Suppressor macrophage treated with lipopolysaccharide for 1 hour (primary cell): ENCODE measurements around the gene S100A3.
"Not testable (repeated sequence)": the region's sequence is repeated elsewhere in the genome, so short reads cannot be mapped to it uniquely, and the experiment has no call there.

ENCODE experiments used
- DNase-seq, 3 donors: peaks; one replicate each; pipeline ENCODE4 v3.0.0-alpha.2; 2020 to 2022

S100A3 gene

DNA sequence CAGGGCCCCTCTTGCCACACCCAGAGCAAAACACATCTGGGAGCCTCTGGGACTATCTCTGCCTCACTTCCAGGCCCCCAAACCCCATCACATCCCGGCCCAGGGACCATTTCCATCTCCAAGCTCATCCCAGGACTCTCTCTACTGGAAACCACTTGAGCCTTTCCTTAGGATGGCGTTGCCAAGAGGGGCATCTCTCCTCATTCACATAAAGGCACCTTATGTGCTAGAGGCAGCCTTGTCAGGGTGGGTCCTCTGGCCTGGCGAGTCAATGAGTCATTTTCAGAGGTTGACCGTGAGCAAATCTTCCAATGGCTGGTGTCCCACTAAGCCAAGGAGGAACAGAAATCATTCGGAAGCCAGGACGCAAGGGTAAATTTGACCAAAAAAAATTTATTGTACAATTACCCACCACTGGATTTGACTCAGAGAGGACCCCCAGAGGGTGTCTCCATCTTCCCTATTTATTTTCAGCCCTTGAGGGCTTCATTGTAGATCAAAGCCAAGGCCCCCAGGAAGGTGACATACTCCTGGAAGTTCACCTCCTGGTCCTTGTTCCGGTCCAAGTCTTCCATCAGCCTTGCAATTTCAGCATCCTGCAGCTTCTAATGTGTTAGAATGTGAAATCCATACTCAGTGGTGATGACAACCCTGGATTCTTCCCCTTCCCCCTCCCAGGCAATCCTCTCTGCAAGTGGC, 14.7 kb downstream of the S100A3 start:
- peak; percentile 42 to 54 (median 50) for DNase-seq

DNA sequence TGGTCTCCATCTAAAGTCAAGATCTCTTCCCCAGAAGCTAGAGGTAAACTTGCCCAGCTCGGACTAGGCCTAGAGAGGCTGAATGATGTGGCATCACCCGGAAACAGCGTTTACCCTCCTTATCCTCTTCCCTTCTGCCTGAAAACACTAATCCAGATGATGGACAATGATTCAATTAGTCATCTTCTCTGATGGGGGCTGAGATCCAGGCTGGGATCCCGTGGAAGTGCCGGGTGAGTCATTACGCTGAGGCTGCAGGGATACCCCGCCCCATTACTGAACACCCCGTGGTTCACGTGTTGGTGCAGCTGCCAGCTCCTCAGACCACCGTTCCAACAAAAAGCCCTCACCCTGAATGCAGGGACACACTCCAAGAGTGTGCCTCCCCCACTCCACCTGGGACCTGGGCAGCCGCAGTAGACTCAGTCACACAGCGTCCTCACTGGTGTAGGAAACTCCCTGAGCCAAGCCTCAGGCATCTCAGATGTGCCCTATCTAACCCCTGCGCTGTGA, 15.3 kb downstream of the S100A3 start:
- DNase-seq, result peak; percentile 83 to 88 (median 86)

DNA sequence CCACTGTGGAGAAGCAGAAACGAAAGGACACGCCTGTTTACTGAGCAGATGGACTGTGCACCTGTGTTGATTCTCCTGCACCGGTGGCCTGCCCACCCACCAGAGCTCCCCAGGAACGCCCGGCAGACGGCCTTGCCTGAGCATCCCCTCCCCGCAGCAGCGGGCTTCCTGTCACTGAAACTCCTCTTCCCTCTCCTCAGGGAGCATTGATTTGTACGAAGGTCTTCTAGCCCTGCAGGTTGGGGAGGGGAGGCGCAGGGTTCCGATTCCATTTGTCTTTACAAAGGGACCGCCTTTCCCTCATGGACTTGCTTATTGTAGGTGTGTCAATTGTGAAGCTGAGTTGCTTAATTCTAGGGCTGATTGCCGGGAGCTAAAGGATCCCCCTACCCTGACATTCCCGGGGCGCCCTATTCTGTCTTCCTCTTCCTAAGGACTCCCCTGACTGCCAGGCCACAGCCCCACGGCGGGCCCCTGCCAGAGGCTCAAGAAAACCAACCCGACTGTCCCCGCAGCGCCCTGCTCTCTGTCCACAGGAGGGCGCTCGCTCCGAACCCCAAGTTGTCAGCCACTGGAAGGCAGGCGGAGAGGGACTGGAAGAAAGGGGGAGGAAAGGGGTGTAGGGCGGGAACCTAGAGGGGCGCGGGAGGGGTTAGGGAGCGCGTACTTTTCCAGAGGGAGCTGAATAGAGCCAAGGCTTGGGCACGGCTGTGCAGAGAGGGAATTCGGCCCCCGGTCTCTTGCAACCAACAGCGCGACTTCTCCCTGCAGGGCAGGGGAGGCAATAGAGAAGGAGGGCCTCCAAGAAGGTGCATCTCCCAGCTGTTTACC, 16.1 kb downstream of the S100A3 start:
- peak; percentile 81 to 90 (median 86) for DNase-seq

DNA sequence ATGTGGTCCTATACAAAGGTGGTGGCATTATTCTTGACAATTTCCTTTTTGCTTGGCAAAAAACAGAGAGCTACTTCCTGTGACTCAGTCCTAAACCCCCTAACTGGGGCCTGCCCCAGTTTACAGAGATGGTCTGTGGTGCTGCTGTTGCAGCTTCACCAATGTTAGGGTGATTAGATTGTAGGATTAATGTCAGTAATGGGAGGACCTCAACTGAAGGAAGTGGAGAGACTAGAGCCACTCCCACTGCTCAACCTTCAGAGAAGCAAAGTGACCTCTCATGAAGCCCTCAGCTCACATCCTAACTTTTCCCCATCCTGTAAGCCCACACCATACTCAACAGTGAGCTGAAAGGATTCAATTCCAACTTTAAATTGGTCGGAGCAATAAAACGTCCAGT, 16.9 kb downstream of the S100A3 start:
- no peak for DNase-seq

DNA sequence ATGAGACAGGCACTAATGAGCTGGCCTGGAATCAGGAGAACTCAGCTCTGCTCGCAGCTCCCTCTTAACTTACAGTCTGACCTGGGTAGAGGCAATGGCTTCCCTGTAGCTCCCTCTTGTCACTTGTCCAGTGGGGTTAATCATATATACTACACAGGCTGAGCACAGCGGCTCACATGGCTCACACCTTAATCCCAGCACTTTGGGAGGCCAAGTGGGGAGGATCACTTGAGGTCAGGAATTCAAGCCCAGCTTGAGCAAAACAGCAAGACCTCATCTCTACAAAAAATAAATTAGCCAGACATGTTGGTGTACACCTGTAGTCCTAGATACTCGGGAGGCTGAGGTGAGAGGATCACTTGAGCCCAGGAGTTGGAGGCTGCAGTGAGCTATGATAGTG, 17.4 kb downstream of the S100A3 start:
- no peak for DNase-seq

DNA sequence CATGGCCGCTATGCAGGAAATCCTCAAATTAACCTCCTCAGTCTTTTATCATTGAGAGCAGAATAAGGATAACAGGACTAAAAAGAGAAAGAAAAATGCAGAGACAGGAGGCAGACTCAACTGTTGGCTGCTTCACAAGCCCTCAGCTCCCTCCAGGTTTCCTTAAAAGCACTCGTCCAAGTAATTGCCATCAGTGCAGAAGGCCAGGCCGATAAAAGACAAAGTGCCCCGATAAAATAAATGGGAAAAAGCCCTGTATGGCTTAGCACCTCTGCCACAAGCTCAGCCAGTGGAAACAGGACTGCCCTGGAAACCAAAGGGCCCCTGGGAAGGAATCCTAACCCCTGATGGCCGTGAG, 21.4 kb downstream of the S100A3 start:
- DNase-seq, result peak in 1 of 3 donors; percentile 6

DNA sequence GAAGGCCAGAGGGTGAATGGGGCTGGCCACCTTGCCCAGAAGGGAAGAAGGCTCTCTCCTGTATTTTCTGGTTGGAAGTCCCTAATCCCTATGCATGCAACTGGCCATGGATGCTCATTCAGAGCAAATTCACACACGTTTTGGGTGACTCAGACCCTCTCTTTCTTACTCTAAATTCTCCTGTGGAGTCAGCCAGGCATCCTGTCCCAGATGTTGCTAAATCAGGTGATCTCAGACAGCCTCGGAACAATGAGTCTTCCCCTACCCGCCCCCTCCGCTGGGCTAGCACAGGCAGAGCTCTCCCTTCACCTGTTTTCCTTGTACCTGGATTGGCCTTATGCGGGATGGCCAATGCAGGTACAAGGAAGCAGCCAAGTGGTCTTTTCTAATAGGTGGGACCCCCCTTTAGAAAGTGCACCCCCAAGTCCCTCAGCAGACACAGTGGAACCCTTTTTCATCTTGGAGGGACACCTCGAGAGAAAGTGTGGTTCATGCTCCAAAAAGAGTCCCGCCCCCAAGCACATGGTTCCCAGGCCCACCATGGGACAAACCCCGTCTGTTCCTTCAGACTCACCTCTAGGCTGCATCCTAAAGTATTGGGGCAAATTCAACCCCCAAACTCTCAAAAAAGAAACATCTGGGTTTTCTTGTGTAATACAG, 21.9 kb downstream of the S100A3 start:
- peak in 1 of 3 donors; percentile 18 for DNase-seq

DNA sequence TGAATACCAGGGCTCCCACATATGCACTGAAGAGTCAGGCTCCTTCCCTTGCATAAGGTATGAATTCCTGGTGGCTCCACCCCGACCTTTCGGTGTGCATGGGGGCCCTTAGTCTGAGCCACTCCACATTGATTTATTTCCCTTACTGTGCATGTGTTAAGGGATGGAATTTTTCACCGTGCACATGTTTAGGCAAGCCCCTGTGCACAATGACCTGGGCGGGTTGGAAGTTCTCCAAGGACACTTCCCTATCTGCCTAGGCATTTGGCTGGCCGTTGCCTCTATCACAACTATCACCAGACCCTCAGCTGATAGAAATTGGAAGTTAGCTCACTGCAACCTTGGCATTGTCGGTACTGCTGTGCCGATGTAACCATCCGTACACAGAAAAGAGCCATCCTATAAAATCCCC, 22.9 kb downstream of the S100A3 start:
- peak in 1 of 3 donors; percentile 51 for DNase-seq

DNA sequence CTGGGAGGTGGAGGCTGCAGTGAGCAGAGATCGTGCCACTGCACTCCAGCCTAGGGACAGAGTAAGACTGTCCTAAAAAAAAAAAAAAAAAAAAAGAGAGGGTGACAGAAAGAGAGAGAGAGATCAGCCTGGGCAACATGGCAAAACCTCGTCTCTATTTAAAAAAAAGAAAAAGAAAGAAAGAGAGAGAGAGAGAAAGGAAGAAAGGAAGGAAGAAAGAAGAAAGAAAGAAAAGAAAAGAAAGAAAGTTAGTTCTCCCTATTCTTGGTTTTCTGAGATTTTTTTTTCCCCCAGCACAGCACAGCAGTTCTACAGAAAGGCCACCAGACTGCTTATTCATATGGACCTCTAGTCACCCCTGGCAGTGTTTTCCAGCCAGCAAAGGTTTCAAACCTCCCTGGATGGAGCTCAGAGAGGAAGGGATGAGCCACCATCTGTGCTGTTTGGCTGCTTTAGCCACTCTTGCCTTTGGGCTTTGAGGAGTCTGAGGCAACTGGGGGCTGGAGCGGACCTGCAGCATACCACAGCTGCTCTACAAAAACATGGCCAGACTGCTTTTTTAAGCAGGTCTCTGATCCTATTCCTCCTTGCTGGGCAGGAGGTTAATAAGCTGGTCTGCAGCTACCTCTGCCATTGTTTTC, 23.9 kb downstream of the S100A3 start:
- peak in 1 of 3 donors; percentile 6 for DNase-seq

DNA sequence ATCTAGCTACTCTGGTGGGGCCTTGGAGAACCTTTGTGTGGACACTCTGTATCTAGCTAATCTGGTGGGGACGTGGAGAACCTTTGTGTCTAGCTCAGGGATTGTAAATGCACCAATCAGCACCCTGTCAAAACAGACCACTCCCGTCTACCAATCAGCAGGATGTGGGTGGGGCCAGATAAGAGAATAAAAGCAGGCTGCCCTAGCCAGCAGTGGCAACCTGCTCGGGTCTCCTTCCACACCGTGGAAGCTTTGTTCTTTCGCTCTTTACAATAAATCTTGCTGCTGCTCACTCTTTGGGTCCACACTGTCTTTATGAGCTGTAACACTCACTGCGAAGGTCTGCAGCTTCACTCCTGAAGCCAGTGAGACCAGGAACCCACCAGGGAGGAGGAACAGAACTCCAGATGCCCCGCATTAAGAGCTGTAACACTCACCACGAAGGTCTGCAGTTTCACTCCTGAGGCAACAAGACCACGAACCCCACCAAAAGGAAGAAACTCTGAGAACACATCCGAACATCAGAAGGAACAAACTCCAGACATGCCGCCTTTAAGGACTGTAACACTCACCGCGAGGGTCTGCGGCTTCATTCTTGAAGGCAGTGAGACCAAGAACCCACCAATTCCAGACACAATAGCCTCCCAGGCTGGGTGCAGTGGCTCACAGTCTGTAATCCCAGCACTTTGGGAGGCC, 26.6 kb downstream of the S100A3 start:
- not testable (repeated sequence) for DNase-seq

DNA sequence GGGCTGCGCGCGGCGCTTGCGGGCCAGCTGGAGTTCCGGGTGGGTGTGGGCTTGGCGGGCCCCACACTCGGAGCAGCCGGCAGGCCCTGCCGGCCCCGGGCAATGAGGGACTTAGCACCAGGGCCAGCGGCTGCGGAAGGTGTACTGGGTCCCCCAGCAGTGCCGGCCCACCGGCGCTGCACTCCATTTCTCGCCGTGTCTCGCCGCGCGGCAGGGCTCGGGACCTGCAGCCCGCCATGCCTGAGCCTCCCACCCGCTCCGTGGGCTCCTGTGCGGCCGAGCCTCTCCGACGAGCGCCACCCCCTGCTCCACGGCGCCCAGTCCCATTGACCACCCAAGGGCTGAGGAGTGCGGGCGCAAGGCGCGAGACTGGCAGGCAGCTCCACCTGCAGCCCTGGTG, 27.2 kb downstream of the S100A3 start:
- DNase-seq, result not testable (repeated sequence)

DNA sequence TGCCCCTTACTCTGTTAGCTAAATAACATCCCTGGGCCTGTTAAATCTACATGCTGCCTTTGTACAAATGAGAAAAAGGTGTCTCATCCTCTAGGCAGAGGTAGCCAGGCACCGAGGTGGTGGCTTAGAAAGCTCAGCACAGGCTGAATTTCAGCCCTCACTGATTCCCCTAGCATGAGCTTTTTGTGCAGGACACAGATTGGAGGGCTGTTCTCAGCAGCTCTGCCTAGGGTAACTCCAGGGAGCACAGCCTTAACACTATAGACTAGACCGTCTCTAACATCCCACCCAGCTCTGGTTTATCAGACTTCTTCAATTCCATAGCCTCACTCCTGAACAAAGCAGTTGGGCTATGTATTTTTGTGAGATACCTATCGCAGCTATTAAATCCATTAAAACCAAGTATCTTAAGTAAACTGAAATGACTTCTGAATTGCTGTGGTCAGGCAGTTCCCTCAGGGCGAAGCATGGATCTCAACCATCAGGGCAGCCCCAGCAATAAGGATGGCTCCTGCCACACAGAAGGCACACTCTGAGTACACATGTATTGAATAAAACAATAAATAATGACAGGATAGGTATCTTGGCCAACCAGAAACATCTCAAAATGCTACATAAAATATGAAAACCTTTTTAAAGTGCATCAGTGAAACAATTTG, 28.1 kb downstream of the S100A3 start:
- no peak for DNase-seq

DNA sequence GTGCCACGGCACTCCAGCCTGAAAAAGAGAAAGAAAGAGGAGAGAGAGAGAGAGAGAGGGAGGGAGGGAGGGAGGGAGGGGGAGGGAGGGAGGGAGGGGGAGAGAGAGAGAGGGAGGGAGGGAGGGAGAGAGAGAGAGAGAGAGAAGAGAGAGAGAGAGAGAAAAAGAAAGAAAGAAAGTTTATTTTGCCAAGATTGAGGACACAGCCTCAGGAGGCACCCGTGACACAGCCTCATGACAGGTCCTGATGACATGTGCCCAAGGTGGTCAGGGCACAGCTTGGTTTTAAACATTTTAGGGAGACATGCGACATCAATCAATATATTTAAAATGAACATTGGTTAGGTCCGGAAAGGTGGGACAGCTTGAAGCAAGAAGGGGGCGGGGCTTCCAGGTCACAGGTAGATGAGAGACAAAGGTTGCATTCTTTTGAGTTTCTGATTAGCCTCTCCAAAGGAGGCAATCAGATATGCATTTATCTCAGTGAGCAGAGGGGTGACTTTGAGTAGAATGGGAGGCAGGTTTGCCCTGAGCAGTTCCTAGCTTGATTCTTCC, 28.8 kb downstream of the S100A3 start:
- not testable (repeated sequence) for DNase-seq

DNA sequence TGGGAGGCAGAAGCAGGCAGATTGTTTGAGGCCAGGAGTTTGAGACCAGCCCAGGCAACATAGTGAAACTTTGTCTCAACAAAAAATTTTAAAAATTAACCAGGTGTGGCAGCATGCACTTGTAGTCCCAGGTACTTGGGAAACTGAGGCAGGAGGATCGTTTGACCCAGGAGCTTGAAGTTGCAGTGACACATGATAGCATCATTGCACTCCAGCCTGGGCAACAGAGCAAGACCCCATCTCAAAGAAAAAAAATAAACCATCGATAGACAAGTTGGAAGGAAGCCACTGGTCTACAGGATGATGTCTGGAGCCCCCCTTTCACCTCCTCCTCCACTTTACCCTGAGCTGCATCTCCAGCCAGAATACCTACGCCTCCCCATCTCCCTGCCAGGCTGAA, 29.8 kb downstream of the S100A3 start:
- no peak for DNase-seq

DNA sequence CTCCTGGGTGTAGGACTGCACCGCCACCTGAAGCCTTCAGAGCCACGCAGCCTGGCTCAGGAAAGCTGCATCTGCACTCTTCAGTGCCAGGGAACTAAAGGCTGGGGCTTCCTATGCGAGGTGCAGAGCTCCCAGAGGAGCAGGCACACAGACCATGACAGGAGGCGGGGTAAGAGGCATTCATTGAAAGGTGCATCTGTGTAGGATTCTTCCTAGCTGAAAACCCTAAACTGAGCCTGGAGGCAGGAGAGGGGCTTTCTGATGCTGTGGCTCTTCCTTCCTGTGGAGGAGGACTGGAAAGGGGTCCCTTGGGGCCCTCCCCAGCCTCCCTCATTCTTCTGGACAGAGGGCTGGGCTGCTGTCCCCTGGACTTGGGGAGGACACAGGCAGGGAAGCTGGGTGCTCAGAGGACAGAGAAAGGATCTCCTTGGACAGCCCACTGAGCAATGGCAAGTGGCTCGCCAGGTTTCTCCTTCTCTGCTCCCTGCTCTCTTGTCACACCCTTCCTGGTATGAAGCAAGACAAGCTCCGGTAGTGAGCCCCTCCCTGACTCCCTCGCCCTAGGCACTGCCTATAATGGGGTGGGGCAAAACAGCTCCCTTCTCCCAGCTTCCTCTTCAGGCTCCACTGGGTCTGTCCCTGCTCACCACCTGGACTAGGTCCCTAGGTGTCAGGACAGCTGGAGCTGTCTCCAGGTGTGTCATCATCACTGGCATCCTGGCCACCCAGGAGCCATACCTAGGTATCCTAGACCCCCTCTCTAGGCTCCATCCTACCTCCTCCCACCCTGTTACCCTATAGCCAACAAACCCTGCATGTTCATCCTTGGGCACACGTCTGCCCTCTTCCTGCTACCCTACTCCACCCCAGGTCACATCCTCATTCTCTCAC, 33.3 kb downstream of the S100A3 start:
- peak in 1 of 3 donors; percentile 38 for DNase-seq

DNA sequence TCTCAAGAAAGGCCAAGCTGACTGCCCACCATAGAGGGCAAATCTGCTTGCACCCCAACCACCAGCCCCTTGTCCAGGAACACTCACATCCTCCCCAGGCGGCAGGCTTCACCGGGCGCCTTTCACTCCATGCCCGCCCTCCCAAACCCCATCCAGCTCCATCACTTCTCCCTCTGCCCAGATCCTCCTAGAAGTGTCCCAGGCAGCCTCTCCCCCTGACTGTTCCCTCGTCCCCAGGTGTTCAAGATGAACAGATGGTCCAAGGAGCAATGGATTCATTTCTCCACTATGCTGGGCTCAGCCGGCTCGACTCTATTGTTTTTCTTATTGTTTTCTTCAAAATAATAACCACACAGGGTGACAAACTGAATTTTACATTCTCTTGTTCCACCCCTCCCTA, 35.4 kb downstream of the S100A3 start:
- DNase-seq, result no peak

DNA sequence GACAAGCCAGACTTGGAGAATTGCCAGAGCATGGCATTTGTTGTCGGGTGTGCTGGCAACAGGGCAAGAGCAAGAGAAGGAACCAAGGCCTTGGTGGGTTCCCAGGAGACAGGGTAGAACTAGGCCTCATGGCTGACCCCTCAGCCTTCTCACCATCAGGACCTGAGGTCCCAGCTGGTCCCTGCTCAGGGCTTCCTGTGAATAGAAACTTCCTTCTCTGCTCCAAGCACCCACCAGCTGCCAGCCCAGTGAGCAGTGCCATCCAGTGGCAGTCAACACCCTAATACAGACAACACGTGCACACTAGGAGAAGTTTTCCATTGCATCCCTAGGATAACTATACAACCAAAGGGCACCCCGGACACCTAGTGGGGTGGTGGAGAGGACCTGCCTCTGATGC, 36.0 kb downstream of the S100A3 start:
- peak in 1 of 3 donors; percentile 18 for DNase-seq

DNA sequence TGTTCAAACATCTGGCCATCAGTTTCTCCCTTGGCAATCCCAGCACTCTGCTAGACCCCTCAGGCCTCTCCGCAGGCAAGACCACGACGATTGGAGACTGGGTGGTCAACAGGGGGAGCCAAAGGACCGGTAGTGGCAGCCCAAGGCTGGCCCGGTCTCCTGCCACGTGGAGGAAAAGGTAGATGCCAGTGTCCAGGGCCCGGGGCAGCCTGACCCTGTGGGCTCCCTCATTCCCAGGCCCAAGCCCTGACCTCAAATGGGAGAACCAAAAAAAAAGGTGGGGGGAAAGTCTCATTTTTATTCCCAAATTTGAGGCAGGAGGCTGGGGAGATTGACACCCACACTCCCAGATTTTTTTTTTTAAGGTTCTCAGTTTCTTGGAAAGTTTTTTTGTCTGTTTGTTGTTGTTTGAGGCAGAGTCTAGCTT, 38.1 kb downstream of the S100A3 start:
- DNase-seq, result peak; percentile 80 to 90 (median 84)

DNA sequence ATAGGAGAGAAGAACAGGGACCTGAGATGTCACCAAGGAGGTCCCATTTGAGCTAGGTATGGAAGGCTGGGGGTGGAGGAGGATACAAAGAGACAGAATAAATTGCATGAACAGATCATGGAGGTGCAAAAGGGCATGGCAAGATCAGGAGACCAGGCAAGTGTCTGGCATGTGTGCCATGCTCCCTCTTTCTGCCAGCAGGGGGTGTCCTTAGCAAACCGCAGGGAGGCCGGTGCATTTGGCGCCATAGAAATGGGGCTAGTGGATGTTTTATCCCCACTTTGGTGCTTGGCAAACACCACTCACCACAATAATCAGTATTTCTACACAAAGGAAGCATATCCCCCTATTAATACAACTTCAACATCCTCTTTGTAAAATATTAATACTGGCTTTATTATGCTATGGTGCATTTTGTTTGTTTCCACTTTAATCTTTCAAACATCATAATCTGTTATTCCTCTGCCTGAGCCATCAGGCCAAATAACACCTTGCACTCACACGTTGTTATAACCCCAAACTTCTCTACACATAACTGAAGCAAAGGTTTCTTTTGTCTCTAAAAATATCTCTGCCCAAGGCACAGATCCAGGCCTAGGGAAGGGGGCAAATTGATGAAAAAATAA, 39.2 kb downstream of the S100A3 start:
- peak; percentile 46 to 74 (median 67) for DNase-seq

DNA sequence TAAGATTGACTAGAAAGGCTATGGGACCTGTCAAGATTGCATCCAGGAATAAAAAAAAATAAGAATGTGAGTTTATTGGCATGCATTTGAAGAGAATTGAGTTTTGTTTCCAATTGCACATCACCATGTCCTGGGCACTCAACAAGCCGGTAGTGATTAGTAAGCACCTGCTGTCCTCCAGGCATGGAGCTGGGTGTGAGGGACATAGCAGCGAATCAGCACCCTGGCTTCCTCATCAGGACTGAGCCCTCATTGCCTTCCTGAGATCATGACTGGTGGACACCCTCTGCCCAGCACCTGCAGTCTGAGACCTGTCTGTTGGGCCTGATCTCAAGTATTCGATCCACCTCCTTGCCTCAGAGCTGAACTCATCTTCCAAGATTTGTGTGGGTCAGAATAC, 40.0 kb downstream of the S100A3 start:
- no peak for DNase-seq
